ENCODE results near the gene RYR2.
A peak's percentile ranks its signal among the peaks of the same experiment; 100 is the strongest.

Gene RYR2

GRCh38 chr1:237186675-237187074 is 144.7 kb downstream of the RYR2 start:
- H3K4me3 ChIP-seq, result no peak overlapping the region
- no peak for DNase-seq (ENCODE audit: low spot score)
- no peak for TF ChIP-seq CTCF (IDR thresholded peaks at IDR 0.05)
- peak overlapping the region in 1 of 2 donors; percentile 47 for H3K27ac ChIP-seq

- no peak for DNase-seq (ENCODE audit: low spot score)
- Histone ChIP-seq H3K27ac (no peak overlapping the region), H3K4me3 (no peak overlapping the region)
- no peak for TF ChIP-seq CTCF (IDR thresholded peaks at IDR 0.05)
Observed at GRCh38 chr1:237187842-237188241, 145.9 kb downstream of the RYR2 start.

- TF ChIP-seq CTCF (IDR thresholded peaks at IDR 0.05), result no peak
- Histone ChIP-seq H3K4me3 (no peak overlapping the region), H3K27ac (no peak overlapping the region)
- no peak for DNase-seq (ENCODE audit: low spot score)
Observed at GRCh38 chr1:237191403-237191802, 149.4 kb downstream of the RYR2 start.

GRCh38 chr1:237197470-237198425 is 155.8 kb downstream of the RYR2 start:
- no peak overlapping the region for H3K4me3 ChIP-seq
- no peak for TF ChIP-seq CTCF (IDR thresholded peaks at IDR 0.05)
- H3K27ac ChIP-seq, result no peak overlapping the region
- no peak for DNase-seq (ENCODE audit: low spot score)

GRCh38 chr1:237199026-237199425 is 157.0 kb downstream of the RYR2 start:
- no peak for TF ChIP-seq CTCF (IDR thresholded peaks at IDR 0.05)
- no peak for DNase-seq (ENCODE audit: low spot score)
- H3K4me3 ChIP-seq, result no peak overlapping the region
- no peak overlapping the region for H3K27ac ChIP-seq

GRCh38 chr1:237201155-237201554 is 159.2 kb downstream of the RYR2 start:
- DNase-seq (ENCODE audit: low spot score), result no peak
- TF ChIP-seq CTCF (IDR thresholded peaks at IDR 0.05), result no peak
- no peak overlapping the region for H3K27ac ChIP-seq
- H3K4me3 ChIP-seq, result no peak overlapping the region

- no peak for TF ChIP-seq CTCF (IDR thresholded peaks at IDR 0.05)
- no peak overlapping the region for H3K4me3 ChIP-seq
- H3K27ac ChIP-seq, result no peak overlapping the region
- DNase-seq (ENCODE audit: low spot score), result no peak
Observed at GRCh38 chr1:237204841-237205240, 162.9 kb downstream of the RYR2 start.
